ENCODE data around the gene ACP5. TPM values are rescaled to one million over a fixed set of nuclear protein-coding genes. Genes with fewer than 3 reads are reported as not detected.

The ACP5 gene
- total and polyA plus RNA-seq, 10 of the 15 experiments (the other 5 are each of a cell fraction or from before 2014, with no cell fraction given) = 1.0 to 73.4 (median 36.8) TPM

- TF ChIP-seq GABPA (IDR thresholded peaks at IDR 0.05; ENCODE audit: low read depth) (peak; percentile 92), POLR2AphosphoS2 (IDR thresholded peaks at IDR 0.05; ENCODE audit: low read depth, low read length) (peak; percentile 91), NFXL1 (IDR thresholded peaks at IDR 0.05; ENCODE audit: borderline replicate concordance) (no peak), NBN (IDR thresholded peaks at IDR 0.05) (no peak), ZNF622 (IDR thresholded peaks at IDR 0.05) (no peak), MXI1 (IDR thresholded peaks at IDR 0.05; ENCODE audit: low read depth, low read length) (peak; percentile 74), BCL3 (IDR thresholded peaks at IDR 0.05; ENCODE audit: borderline replicate concordance, insufficient read depth, low read depth, low read length, poor library complexity, severe bottlenecking) (no peak), TAF1 (IDR thresholded peaks at IDR 0.05; ENCODE audit: borderline replicate concordance, low read depth, low read length) (peak; percentile 60; the same call in 1 of the 2 replicates), KAT2A (conservative IDR thresholded peaks at IDR 0.05; ENCODE audit: control insufficient read depth, low read depth, low read length) (no peak), RBBP5 (conservative IDR thresholded peaks at IDR 0.05) (no peak), ESRRA (IDR thresholded peaks at IDR 0.05; ENCODE audit: low read length) (no peak), HSF1 (IDR thresholded peaks at IDR 0.05; ENCODE audit: low read depth, low read length) (no peak), POU2F2 (IDR thresholded peaks at IDR 0.05; ENCODE audit: borderline replicate concordance, low read depth, low read length) (peak; percentile 81), HCFC1 (IDR thresholded peaks at IDR 0.05; ENCODE audit: low read length) (peak; percentile 58), CHD2 (IDR thresholded peaks at IDR 0.05; ENCODE audit: borderline replicate concordance, low read depth, low read length) (peak; percentile 52; the same call in 1 of the 2 replicates), ZNF24 (IDR thresholded peaks at IDR 0.05) (no peak), CBX3 (IDR thresholded peaks at IDR 0.05; ENCODE audit: borderline replicate concordance, low read depth) (no peak)
- TF ChIP-seq, protein P1, sequence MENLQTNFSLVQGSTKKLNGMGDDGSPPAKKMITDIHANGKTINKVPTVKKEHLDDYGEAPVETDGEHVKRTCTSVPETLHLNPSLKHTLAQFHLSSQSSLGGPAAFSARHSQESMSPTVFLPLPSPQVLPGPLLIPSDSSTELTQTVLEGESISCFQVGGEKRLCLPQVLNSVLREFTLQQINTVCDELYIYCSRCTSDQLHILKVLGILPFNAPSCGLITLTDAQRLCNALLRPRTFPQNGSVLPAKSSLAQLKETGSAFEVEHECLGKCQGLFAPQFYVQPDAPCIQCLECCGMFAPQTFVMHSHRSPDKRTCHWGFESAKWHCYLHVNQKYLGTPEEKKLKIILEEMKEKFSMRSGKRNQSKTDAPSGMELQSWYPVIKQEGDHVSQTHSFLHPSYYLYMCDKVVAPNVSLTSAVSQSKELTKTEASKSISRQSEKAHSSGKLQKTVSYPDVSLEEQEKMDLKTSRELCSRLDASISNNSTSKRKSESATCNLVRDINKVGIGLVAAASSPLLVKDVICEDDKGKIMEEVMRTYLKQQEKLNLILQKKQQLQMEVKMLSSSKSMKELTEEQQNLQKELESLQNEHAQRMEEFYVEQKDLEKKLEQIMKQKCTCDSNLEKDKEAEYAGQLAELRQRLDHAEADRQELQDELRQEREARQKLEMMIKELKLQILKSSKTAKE (IDR thresholded peaks at IDR 0.05; ENCODE audit: low read depth, poor library complexity, severe bottlenecking) = no peak
- TF ChIP-seq, protein P2, sequence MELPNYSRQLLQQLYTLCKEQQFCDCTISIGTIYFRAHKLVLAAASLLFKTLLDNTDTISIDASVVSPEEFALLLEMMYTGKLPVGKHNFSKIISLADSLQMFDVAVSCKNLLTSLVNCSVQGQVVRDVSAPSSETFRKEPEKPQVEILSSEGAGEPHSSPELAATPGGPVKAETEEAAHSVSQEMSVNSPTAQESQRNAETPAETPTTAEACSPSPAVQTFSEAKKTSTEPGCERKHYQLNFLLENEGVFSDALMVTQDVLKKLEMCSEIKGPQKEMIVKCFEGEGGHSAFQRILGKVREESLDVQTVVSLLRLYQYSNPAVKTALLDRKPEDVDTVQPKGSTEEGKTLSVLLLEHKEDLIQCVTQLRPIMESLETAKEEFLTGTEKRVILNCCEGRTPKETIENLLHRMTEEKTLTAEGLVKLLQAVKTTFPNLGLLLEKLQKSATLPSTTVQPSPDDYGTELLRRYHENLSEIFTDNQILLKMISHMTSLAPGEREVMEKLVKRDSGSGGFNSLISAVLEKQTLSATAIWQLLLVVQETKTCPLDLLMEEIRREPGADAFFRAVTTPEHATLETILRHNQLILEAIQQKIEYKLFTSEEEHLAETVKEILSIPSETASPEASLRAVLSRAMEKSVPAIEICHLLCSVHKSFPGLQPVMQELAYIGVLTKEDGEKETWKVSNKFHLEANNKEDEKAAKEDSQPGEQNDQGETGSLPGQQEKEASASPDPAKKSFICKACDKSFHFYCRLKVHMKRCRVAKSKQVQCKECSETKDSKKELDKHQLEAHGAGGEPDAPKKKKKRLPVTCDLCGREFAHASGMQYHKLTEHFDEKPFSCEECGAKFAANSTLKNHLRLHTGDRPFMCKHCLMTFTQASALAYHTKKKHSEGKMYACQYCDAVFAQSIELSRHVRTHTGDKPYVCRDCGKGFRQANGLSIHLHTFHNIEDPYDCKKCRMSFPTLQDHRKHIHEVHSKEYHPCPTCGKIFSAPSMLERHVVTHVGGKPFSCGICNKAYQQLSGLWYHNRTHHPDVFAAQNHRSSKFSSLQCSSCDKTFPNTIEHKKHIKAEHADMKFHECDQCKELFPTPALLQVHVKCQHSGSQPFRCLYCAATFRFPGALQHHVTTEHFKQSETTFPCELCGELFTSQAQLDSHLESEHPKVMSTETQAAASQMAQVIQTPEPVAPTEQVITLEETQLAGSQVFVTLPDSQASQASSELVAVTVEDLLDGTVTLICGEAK (IDR thresholded peaks at IDR 0.05; ENCODE audit: borderline replicate concordance) = peak; percentile 92
Measured at GRCh38 chr19:11558881-11559828, 18.3 kb downstream of the ACP5 start, which contains the start of gene ELOF1 (continued).
